Gastroesophageal sphincter (tissue), 3 donors: ENCODE measurements around the gene C6orf58.

ENCODE experiments used
- CTCF ChIP-seq, 4 experiments: fragments of 200-600 bp in 2 of 4; fragments of 450-650 bp in 2 of 4; sonication (generic) in 1 of 4; IDR thresholded peaks; one replicate each; pipeline ENCODE4 v1.5.1; 2017 to 2019; ENCODE audit warnings: antibody characterized with exemption in 4 of 4, mild to moderate bottlenecking in 2 of 4, moderate library complexity in 2 of 4
- POLR2AphosphoS5 ChIP-seq: sonication (generic); formaldehyde crosslinking; IDR thresholded peaks from one replicate; pipeline ENCODE4 v1.6.1; 2017; ENCODE audit warnings: antibody characterized with exemption

- TF ChIP-seq CTCF (IDR thresholded peaks at IDR 0.05) (peak; percentile 37 to 54 (median 46)), POLR2AphosphoS5 (no peak)
Observed at GRCh38 chr6:127539272-127539671, 37.7 kb upstream of the C6orf58 start.
